Activated CD8-positive, alpha-beta memory T cell treated with anti-CD3 and anti-CD28 coated beads for 36 hours (primary cell): ENCODE measurements around the gene DAB1. TPM values are rescaled to one million over a fixed set of nuclear protein-coding genes. Genes with fewer than 3 reads are reported as not detected.
"Not testable (repeated sequence)": the region's sequence is repeated elsewhere in the genome, so short reads cannot be mapped to it uniquely, and the experiment has no call there.

Experiments used
- CTCF ChIA-PET: fragments of 350-600 bp; sonication (Branson Sonifier 250); formaldehyde crosslinking; loops from one replicate; lab custom pipeline; 2021; ENCODE audit warnings: antibody characterized with exemption; lab: Charles Lee
- POLR2A ChIA-PET: fragments of 350-600 bp; sonication (Branson Sonifier 250); formaldehyde crosslinking; loops from one replicate; lab custom pipeline; 2021; ENCODE audit warnings: antibody characterized with exemption; lab: Charles Lee
- total RNA-seq, 2 experiments: library from RNA; stranded (reverse); gene quantifications; one replicate each; pipeline ENCODE4 v1.2.3, GENCODE V29; 2021

The DAB1 gene
- total RNA-seq, 2 experiments from 2014 or later, result not detected

- ChIA-PET CTCF (no interaction called here), POLR2A (no interaction called here)
Measured at GRCh38 chr1:57250021-57250420, 173.8 kb downstream of the DAB1 start.

DNA sequence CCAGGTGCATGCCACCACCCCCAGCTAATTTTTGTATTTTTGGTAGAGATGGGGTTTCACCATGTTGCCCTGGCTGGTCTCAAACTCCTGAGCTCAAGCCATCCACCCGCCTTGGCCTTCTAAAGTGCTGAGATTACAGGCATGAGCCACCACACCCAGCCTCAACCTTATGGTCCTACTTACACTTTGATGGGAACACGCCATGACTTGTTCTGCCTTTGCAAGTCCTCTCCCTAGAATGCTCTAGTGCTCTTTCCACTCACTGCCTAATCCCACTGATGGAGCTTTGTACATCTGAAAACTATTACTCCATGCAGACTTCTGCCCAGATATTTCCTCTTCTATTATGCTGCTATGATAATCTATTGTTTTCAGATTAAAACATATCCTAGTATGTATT, 174.3 kb downstream of the DAB1 start:
- CTCF ChIA-PET, result no interaction called here
- POLR2A ChIA-PET, result no interaction called here

- POLR2A ChIA-PET, result no interaction called here
- CTCF ChIA-PET, result no interaction called here
Measured at GRCh38 chr1:57248830-57249229, 175.0 kb downstream of the DAB1 start.

DNA sequence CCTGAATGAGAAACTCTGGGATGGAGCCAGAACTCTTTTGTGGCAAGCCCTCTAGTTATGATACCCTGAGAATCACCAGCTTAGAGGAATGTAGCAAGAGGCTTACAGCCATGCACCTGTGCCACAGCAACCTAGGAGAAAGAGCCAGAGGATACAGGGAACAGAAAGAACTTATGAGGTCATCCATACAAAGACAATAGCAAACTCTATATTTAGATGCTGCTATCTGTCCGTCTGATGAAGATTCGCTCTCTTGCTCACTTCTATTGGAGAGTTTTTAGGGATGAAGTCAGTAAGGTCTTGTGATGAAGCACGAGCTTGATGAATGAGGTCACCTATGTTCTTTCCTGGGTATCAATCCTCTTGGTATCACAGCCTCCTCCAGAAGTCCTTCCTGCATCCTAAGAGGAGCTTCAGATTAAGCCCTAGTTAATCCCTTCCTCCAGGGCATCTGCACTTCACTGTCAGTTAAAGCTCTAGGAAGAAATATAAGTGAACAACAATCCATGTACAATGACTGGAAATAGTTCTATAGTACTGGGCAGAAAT, 185.6 kb downstream of the DAB1 start:
- ChIA-PET CTCF (no interaction called here), POLR2A (no interaction called here)

DNA sequence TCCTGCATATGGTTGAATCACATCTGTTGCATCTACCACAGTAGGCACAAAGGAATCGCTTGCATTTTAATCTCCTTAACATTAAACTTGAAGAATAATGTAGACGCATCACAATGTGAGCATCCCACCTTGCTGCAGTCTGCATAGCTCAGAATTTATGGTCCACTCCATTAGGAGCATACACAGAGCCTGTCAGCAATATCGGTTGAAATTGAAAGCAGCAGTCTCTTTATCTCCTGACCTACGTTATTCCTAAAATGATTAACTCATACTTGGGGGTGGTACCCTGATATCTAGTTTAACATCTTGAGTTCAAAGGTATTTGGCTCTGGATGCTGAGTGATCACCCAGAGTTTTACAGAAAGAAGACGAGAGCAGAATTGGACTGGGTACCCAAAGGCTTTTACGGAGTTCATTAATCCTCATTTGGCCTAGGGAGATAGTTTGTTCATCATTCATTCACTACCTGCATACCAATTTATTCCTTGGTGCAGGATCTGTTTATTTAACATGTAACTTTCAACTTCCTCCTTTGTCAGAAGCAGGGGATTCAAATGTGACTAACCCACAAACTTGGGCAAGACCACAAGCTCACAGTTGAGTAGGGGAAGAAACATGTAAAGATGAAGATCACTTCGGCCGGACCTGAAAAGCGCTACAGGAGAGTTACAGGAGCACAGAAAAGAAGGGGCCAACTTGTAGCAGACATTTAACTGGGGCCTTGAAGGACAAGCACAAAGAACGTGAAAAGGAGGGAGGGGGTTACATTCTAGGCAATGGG, 187.9 kb downstream of the DAB1 start:
- CTCF ChIA-PET, result no interaction called here
- POLR2A ChIA-PET, result no interaction called here

- ChIA-PET POLR2A (no interaction called here), CTCF (no interaction called here)
Measured at GRCh38 chr1:57234459-57234858, 189.4 kb downstream of the DAB1 start.

DNA sequence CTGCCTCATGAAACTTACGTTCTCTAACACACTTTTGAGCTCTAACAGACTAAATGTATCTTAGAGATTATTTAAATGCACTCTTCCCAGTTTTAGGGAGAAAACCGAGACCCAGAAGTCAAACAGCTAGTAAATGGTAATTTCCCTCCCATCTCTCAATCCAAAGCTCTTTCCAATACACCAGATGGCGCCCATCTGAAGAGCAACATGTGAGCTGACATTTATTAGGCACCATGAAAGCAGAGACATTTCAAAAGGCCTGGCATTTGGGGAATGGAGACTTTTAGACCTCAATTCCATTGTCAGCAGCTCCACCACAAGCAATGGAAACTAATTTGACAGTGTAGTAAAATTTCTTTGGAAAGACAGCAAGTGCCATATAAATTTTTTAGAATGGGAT, 191.4 kb downstream of the DAB1 start:
- ChIA-PET CTCF (no interaction called here), POLR2A (no interaction called here)

GRCh38 chr1:57229998-57230397, 193.9 kb downstream of the DAB1 start:
- POLR2A ChIA-PET, result no interaction called here
- CTCF ChIA-PET, result no interaction called here

- ChIA-PET POLR2A (no interaction called here), CTCF (no interaction called here)
Measured at GRCh38 chr1:57229076-57229475, 194.8 kb downstream of the DAB1 start.

DNA sequence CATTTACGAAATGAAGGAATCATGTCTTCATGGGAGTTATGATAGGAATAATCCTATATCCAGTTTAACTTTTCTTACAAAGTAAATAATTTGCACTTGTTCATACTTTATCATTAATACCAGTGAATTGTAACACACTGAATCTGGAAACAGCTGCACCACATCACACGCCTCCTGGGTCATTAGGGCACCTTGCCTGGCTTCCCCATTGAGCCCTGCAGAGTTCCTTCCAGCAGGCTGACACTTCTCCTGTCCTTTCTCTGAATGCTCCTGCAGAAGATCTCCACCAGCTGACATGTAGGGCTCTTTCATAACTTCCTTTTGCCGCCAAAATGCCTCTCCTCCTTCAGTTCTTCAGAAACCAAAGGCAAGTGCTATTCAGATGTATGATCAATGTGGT, 201.1 kb downstream of the DAB1 start:
- ChIA-PET CTCF (no interaction called here), POLR2A (no interaction called here)

- POLR2A ChIA-PET, result no interaction called here
- CTCF ChIA-PET, result no interaction called here
Measured at GRCh38 chr1:57222307-57222706, 201.6 kb downstream of the DAB1 start.

- CTCF ChIA-PET, POLR2A ChIA-PET: not testable (repeated sequence)
Measured at GRCh38 chr1:57220905-57221304, 203.0 kb downstream of the DAB1 start.

DNA sequence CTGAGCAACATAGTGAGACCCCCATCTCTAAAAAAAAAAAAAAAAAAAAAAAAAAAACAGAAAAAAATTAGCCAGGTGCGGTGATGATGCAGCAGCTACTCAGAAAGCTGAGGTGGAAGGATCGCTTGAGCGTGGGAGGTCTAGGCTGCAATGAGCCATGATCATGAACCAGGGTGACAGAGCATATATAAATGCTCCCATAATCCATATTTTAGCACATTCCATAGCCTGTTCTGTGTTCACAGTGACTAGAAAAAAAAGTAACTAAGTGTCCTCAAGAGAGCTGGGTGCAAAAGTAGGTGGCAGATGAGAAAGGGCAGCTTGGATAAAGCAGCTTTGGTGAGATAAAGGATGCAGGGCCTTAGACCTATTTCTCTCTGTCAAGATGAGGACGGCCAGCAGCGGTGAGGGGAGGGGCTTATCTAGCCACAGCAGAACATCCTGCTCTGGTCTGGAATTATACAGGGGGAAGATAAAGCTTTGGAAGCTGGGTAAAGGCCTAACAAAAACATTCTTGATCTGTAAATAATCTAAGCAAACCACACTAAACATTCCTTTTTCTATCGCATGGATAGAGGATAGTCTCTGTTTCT, 205.3 kb downstream of the DAB1 start:
- POLR2A ChIA-PET, result no interaction called here
- CTCF ChIA-PET, result interaction anchor here (0.7 kb wide), 1 partner anchor 1010 kb away, joined by 3 read pairs; no protein-coding TSS in a partner anchor

- CTCF ChIA-PET, result interaction anchor here (0.7 kb wide), 1 partner anchor 1010 kb away, joined by 3 read pairs; no protein-coding TSS in a partner anchor
Measured at GRCh38 chr1:57217905-57218304, 206.0 kb downstream of the DAB1 start.

GRCh38 chr1:57214951-57215575, 208.8 kb downstream of the DAB1 start:
- POLR2A ChIA-PET, result no interaction called here

More at GRCh38 chr1:57217905-57218304, 206.0 kb downstream of the DAB1 start:
- POLR2A ChIA-PET, result no interaction called here

DNA sequence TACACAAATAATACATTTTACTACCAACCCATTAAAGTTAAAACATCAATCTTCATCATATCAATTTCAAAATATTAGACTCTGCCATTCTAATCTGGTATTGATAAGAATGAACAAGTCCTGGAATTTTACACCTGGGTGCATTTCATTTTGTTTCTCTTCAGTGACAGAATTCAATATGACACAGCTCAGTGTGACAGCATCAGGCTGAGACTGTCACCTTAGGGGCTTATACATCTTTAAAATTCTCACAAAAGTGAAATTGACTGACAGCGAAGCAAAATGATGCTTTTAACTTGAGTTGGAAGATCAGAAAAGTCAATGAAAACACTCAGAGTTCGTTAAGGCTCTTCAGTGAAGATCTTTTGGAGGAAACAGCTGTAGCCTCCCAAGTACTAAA, 213.0 kb downstream of the DAB1 start:
- ChIA-PET POLR2A (no interaction called here), CTCF (no interaction called here)

More at GRCh38 chr1:57214951-57215575, 208.8 kb downstream of the DAB1 start:
- CTCF ChIA-PET, result interaction anchor here (0.6 to 0.7 kb wide), 2 partner anchors 122 to 486 kb away, joined by 3 to 4 read pairs; no protein-coding TSS in a partner anchor

DNA sequence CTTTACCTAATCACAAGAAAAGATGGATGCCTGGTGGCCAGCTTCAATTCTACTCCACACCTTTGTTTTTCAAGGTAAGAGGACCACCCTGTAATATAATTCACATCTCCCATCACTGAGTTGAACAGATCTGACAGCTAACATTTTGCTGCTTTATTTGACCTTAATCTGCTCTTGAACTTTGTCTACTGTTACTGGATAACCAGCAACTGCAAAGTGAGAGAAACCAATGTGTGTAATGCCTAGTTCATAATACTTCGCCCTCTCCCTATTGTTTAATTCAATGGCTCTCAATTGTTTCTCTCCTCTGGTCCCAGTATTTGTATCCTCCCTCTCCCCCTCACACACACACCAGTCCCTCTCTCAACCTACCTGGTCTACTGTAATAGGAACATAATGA, 214.4 kb downstream of the DAB1 start:
- CTCF ChIA-PET, result no interaction called here
- POLR2A ChIA-PET, result no interaction called here

- ChIA-PET POLR2A (no interaction called here), CTCF (no interaction called here)
Measured at GRCh38 chr1:57208741-57209302, 215.0 kb downstream of the DAB1 start.

GRCh38 chr1:57206038-57206437, 217.8 kb downstream of the DAB1 start:
- ChIA-PET CTCF (no interaction called here), POLR2A (no interaction called here)
